ENCODE measurements around the gene SCUBE1. TPM values are rescaled to one million over a fixed set of nuclear protein-coding genes. Genes with fewer than 3 reads are reported as not detected.
A peak's percentile ranks its signal among the peaks of the same experiment; 100 is the strongest.

SCUBE1 gene
- total and polyA plus RNA-seq, 2 of the 8 experiments (the other 6 are each of a cell fraction or from before 2014, with no cell fraction given) = 2.3 to 4.9 TPM

DNA sequence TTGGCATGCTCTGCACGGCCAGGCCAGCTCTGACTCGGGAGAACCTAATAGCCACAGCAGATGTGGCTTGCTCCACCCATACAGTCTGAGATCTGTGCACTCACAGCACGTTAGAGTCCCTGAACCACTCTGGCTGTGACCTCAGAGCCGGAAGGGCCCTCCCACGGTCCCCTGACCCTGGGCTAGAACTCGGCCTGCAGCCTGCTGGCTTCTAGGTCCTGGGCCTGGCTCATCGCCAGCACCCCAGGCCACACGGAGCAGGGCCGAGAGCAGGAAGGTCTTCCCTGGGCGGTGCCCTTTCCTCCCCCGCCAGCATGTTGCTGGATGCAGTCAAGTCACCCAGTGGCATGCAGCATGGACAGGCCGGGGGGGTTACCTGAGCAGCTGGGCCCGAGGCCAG lies 120.9 kb downstream of the SCUBE1 start:
- WGBS, 2 experiments (ENCODE audit: extremely low coverage in 1 of 2, insufficient coverage in 1 of 2, insufficient read length in 1 of 2, insufficient replicate concordance in 2 of 2, low coverage in 1 of 2, low lambda C conversion rate in 2 of 2, missing lambda C conversion rate in 1 of 2) = 89% methylated on average over 13 of the region's 13 CpGs; no CpG with 5 or more reads in 1 of the 2 experiments
- Histone ChIP-seq H3K79me2 (ENCODE audit: control insufficient read depth in 1 of 2, insufficient read depth in 2 of 2, low read length in 2 of 2) (no peaks in the 10 kb centered on the region), H3K27me3 (replicated peaks in 1 of 4; ENCODE audit: control insufficient read depth in 3 of 4, extremely low read depth in 1 of 4, insufficient read depth in 3 of 4, low read length in 3 of 4) (peaks cover 0 to 6% (median 3%) of the 10 kb centered on the region in 4 experiments; a peak in 3 of 7 replicates), H3K18ac (ENCODE audit: extremely low read depth, low read length) (no peak overlapping the region), H4K91ac (replicated peaks; ENCODE audit: insufficient read length, low read length) (no peak overlapping the region), H4K5ac (ENCODE audit: insufficient read length, low read depth, low read length) (no peak overlapping the region), H3K27ac (ENCODE audit: low read depth, low read length) (no peak overlapping the region), H3K36me3 (ENCODE audit: control insufficient read depth in 2 of 4, insufficient read depth in 4 of 4, low read length in 3 of 4) (no peaks in the 10 kb centered on the region), H3K4ac (replicated peaks; ENCODE audit: insufficient read length, low read depth, low read length) (no peak overlapping the region), H3K4me3 (ENCODE audit: extremely low read depth in 1 of 4, insufficient read depth in 2 of 4, low read depth in 3 of 4, low read length in 4 of 4) (no peak overlapping the region), H4K8ac (ENCODE audit: extremely low read depth, insufficient read depth, low read length) (no peak overlapping the region), H2BK12ac (ENCODE audit: low read depth, low read length) (no peak overlapping the region), H3K14ac (ENCODE audit: insufficient read length) (no peak overlapping the region), H3K9me3 (ENCODE audit: insufficient read depth in 2 of 2, low read depth in 1 of 2, low read length in 1 of 2) (no peaks in the 10 kb centered on the region), H2BK5ac (ENCODE audit: low read depth, low read length) (no peak overlapping the region), H2BK20ac (ENCODE audit: low read length) (no peak overlapping the region), H3K56ac (replicated peaks; ENCODE audit: insufficient read length, low read depth, low read length) (no peak overlapping the region), H2BK15ac (ENCODE audit: low read length) (0 out of 2 replicates have a peak overlapping the region, but pooled peaks have one; percentile 46), H3K9ac (replicated peaks in 1 of 4; ENCODE audit: extremely low read depth in 1 of 4, low read depth in 3 of 4, low read length in 3 of 4) (no peak overlapping the region), H3K79me1 (ENCODE audit: low read depth, low read length) (no peaks in the 10 kb centered on the region), H3K23ac (ENCODE audit: insufficient read length) (no peak overlapping the region), H2AK5ac (ENCODE audit: low read depth, low read length) (no peak overlapping the region), H3K23me2 (ENCODE audit: low read depth, low read length) (no peaks in the 10 kb centered on the region; the same call in 1 of the 2 replicates), H3K4me2 (ENCODE audit: insufficient read depth in 1 of 2, low read depth in 2 of 2, low read length in 2 of 2) (no peak overlapping the region), H4K20me1 (replicated peaks in 1 of 2; ENCODE audit: control insufficient read depth in 1 of 2, insufficient read depth in 2 of 2, low read length in 2 of 2) (no peaks in the 10 kb centered on the region), H2AFZ (ENCODE audit: low read length) (no peak overlapping the region), H3K4me1 (replicated peaks in 1 of 4; ENCODE audit: control insufficient read depth in 3 of 4, insufficient read depth in 4 of 4, low read length in 3 of 4) (peaks cover 0 to 21% (median 13%) of the 10 kb centered on the region in 4 experiments; a peak in 6 of 7 replicates), H2BK120ac (replicated peaks; ENCODE audit: low read depth, low read length) (no peak overlapping the region)
- CTCF ChIA-PET (ENCODE audit: partially characterized antibody) = interaction anchor here (0.5 to 26.8 kb wide), 10 partner anchors 6 to 163 kb away, joined by 3 to 388 read pairs (median 6); no protein-coding TSS in a partner anchor
- POLR2A ChIA-PET (ENCODE audit: partially characterized antibody) = no interaction called here
- no peak for FAIRE-seq
- no peak for DNase-seq (ENCODE audit: low read depth in 1 of 2, low spot score in 2 of 2)
- TF ChIP-seq ZNF274 (IDR thresholded peaks at IDR 0.05; ENCODE audit: borderline replicate concordance, extremely low read depth, low read length) (no peak), BCL11A (IDR thresholded peaks at IDR 0.05; ENCODE audit: low read depth in 2 of 2, low read length in 2 of 2) (no peak), SIX5 (IDR thresholded peaks at IDR 0.05; ENCODE audit: low read depth, low read length) (no peak), CBX5 (IDR thresholded peaks at IDR 0.05; ENCODE audit: low read depth, low read length) (no peak), RXRA (IDR thresholded peaks at IDR 0.05; ENCODE audit: insufficient read depth, low read depth, low read length) (no peak), SUZ12 (IDR thresholded peaks at IDR 0.05; ENCODE audit: low read length) (no peak), ASH2L (IDR thresholded peaks at IDR 0.05; ENCODE audit: low read length) (no peak), RNF2 (IDR thresholded peaks at IDR 0.05; ENCODE audit: borderline replicate concordance, low read depth, low read length, missing control alignments, poor library complexity, severe bottlenecking) (no peak), TCF12 (IDR thresholded peaks at IDR 0.05; ENCODE audit: low read depth, low read length) (no peak), BACH1 (IDR thresholded peaks at IDR 0.05; ENCODE audit: low read length) (no peak)
- TF ChIP-seq, protein P1, sequence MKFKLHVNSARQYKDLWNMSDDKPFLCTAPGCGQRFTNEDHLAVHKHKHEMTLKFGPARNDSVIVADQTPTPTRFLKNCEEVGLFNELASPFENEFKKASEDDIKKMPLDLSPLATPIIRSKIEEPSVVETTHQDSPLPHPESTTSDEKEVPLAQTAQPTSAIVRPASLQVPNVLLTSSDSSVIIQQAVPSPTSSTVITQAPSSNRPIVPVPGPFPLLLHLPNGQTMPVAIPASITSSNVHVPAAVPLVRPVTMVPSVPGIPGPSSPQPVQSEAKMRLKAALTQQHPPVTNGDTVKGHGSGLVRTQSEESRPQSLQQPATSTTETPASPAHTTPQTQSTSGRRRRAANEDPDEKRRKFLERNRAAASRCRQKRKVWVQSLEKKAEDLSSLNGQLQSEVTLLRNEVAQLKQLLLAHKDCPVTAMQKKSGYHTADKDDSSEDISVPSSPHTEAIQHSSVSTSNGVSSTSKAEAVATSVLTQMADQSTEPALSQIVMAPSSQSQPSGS (IDR thresholded peaks at IDR 0.05; ENCODE audit: low read length) = no peak
- TF ChIP-seq, protein P2, sequence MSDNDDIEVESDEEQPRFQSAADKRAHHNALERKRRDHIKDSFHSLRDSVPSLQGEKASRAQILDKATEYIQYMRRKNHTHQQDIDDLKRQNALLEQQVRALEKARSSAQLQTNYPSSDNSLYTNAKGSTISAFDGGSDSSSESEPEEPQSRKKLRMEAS (IDR thresholded peaks at IDR 0.05) = no peak
